ENCODE measurements around the gene TP53I11.

Gene TP53I11

GRCh38 chr11:44955015-44955738, 4.5 kb upstream of the TP53I11 start:
- peak; percentile 87 for DNase-seq (ENCODE audit: low read depth)

- no peak for DNase-seq (ENCODE audit: low read depth)
Measured at GRCh38 chr11:44954051-44954906, 3.6 kb upstream of the TP53I11 start.

- DNase-seq (ENCODE audit: low read depth): no peak
Measured at GRCh38 chr11:44952500-44953260, 2.0 kb upstream of the TP53I11 start.

GRCh38 chr11:44952082-44952481, 1.4 kb upstream of the TP53I11 start:
- DNase-seq (ENCODE audit: low read depth): no peak

GRCh38 chr11:44950031-44950624, 555 bp downstream of the TP53I11 start:
- peak; percentile 22 for DNase-seq (ENCODE audit: low read depth)

GRCh38 chr11:44949160-44950030, 1.3 kb downstream of the TP53I11 start:
- peak; percentile 47 for DNase-seq (ENCODE audit: low read depth)

- no peak for DNase-seq (ENCODE audit: low read depth)
Measured at GRCh38 chr11:44948155-44948554, 2.5 kb downstream of the TP53I11 start.

GRCh38 chr11:44947114-44947513, 3.6 kb downstream of the TP53I11 start:
- no peak for DNase-seq (ENCODE audit: low read depth)

- DNase-seq (ENCODE audit: low read depth): no peak
Measured at GRCh38 chr11:44946263-44946662, 4.4 kb downstream of the TP53I11 start.

- no peak for DNase-seq (ENCODE audit: low read depth)
Measured at GRCh38 chr11:44945666-44946065, 5.0 kb downstream of the TP53I11 start.

GRCh38 chr11:44944853-44945235, 5.8 kb downstream of the TP53I11 start:
- DNase-seq (ENCODE audit: low read depth): no peak

- no peak for DNase-seq (ENCODE audit: low read depth)
Measured at GRCh38 chr11:44944181-44944852, 6.4 kb downstream of the TP53I11 start.

GRCh38 chr11:44943696-44944095, 7.0 kb downstream of the TP53I11 start:
- DNase-seq (ENCODE audit: low read depth): no peak

- DNase-seq (ENCODE audit: low read depth): no peak
Measured at GRCh38 chr11:44943118-44943517, 7.6 kb downstream of the TP53I11 start.

- no peak for DNase-seq (ENCODE audit: low read depth)
Measured at GRCh38 chr11:44942029-44942955, 8.4 kb downstream of the TP53I11 start.

GRCh38 chr11:44941259-44942021, 9.2 kb downstream of the TP53I11 start:
- no peak for DNase-seq (ENCODE audit: low read depth)

- DNase-seq (ENCODE audit: low read depth): no peak
Measured at GRCh38 chr11:44940835-44941234, 9.8 kb downstream of the TP53I11 start.

GRCh38 chr11:44940404-44940803, 10.3 kb downstream of the TP53I11 start:
- DNase-seq (ENCODE audit: low read depth): no peak
